A549 (cell line): ENCODE data around the gene SMIM27. TPM values are rescaled to one million over a fixed set of nuclear protein-coding genes. Genes with fewer than 3 reads are reported as not detected.
"Not testable (repeated sequence)": the region's sequence is repeated elsewhere in the genome, so short reads cannot be mapped to it uniquely, and the experiment has no call there.

Source experiments
- ATAC-seq, 2 experiments: fragments of 200-7000 bp in 1 of 2; fragments of >200 bp in 1 of 2; cut with Nextera tagmentation in 1 of 2; cut with Tn5 transposase in 1 of 2; 3 replicates each; pipeline versions ENCODE4 v1.8.0 to v1.9.1; 2018 to 2020; ENCODE audit warnings: mild to moderate bottlenecking in 1 of 2, moderate library complexity in 1 of 2
- CTCF ChIA-PET: fragments of 300-600 bp; sonication (Branson Sonifier 250); formaldehyde crosslinking; extraction: SDS; loops from one replicate; lab custom pipeline; 2021; ENCODE audit warnings: antibody characterized with exemption, inconsistent platforms; lab: Yijun Ruan, JAX
- POLR2A ChIA-PET: fragments of 350-600 bp; formaldehyde crosslinking; extraction: SDS; loops from one replicate; lab custom pipeline; 2021; ENCODE audit warnings: antibody characterized with exemption, inconsistent platforms; lab: Yijun Ruan, JAX
- DNase-seq, 2 experiments: peaks; one replicate each; pipeline versions ENCODE4 v3.0.0 to v3.0.0-alpha.2; 2011 to 2016; ENCODE audit warnings: low read depth in 1 of 2, low spot score in 1 of 2
- FAIRE-seq: peaks from 2 replicates; lab custom pipeline; 2011; peaks lifted over from hg19 to GRCh38; lab: Jason Lieb, UNC
- H3K27ac ChIP-seq, 2 experiments: fragments of >200 bp; sonication (Bioruptor Twin); formaldehyde crosslinking; 3 replicates each; pipeline ENCODE4 v1.5.1; 2016 to 2017
- H3K4me1 ChIP-seq: fragments of >200 bp; sonication (Bioruptor Twin); formaldehyde crosslinking; 3 replicates; pipeline ENCODE4 v1.6.1; 2016
- H3K4me2 ChIP-seq: fragments of >200 bp; sonication (Bioruptor Twin); formaldehyde crosslinking; 3 replicates; pipeline ENCODE4 v1.6.1; 2016
- H3K4me3 ChIP-seq: fragments of >200 bp; sonication (Bioruptor Twin); formaldehyde crosslinking; 3 replicates; pipeline ENCODE4 v1.5.1; 2016
- H3K9me3 ChIP-seq: fragments of >200 bp; sonication (Bioruptor Twin); formaldehyde crosslinking; 3 replicates; pipeline ENCODE4 v1.6.1; 2016
- BCL3 ChIP-seq: fragments of >200 bp; sonication (Bioruptor Twin); formaldehyde crosslinking; IDR thresholded peaks from 3 replicates; pipeline ENCODE4 v1.6.1; 2016
- CBX8 ChIP-seq: fragments of 200-600 bp; sonication (generic); IDR thresholded peaks from 2 replicates; pipeline ENCODE4 v1.6.1; 2016
- CHD2 ChIP-seq: fragments of 150-350 bp; IDR thresholded peaks from 2 replicates; pipeline ENCODE4 v1.6.1; 2014; ENCODE audit warnings: low read length; ENCODE audit not compliant: partially characterized antibody
- EP300 ChIP-seq, 2 experiments: fragments of >200 bp; sonication (Bioruptor Twin); formaldehyde crosslinking; IDR thresholded peaks; 2 replicates in 1 of 2; 3 replicates in 1 of 2; pipeline ENCODE4 v1.6.1; 2016 to 2017
- HMGXB4 ChIP-seq: fragments of 250-450 bp; sonication (Bioruptor Pico); IDR thresholded peaks from 2 replicates; pipeline ENCODE4 v1.5.0; 2021; ENCODE audit warnings: mild to moderate bottlenecking, moderate library complexity, borderline replicate concordance
- JUN ChIP-seq, 2 experiments: fragments of >200 bp; sonication (Bioruptor Twin); formaldehyde crosslinking; IDR thresholded peaks; 2 replicates in 1 of 2; 3 replicates in 1 of 2; pipeline ENCODE4 v1.6.1; 2016 to 2017
- KDM5A ChIP-seq: fragments of 200-600 bp; sonication (generic); IDR thresholded peaks from 2 replicates; pipeline ENCODE4 v1.6.1; 2016; ENCODE audit warnings: antibody characterized with exemption, mild to moderate bottlenecking
- MAFK ChIP-seq: fragments of 450-650 bp; IDR thresholded peaks from 2 replicates; pipeline ENCODE4 v1.6.1; 2014; ENCODE audit not compliant: partially characterized antibody
- POLR2A ChIP-seq: IDR thresholded peaks from 2 replicates; pipeline ENCODE4 v1.6.1; 2012; ENCODE audit warnings: mild to moderate bottlenecking, low read length
- RFX5 ChIP-seq: fragments of 450-650 bp; IDR thresholded peaks from 2 replicates; pipeline ENCODE4 v1.7.1; 2014; ENCODE audit warnings: antibody characterized with exemption, mild to moderate bottlenecking, moderate library complexity
- ZSCAN20 ChIP-seq: fragments of 250-450 bp; sonication (Bioruptor Pico); IDR thresholded peaks from 2 replicates; pipeline ENCODE4 v1.8.0; 2022; ENCODE audit warnings: mild to moderate bottlenecking, moderate library complexity
- WGBS: methylation state at CpG from one replicate; pipeline ENCODE4 v1.1.6; 2017; ENCODE audit errors: missing lambda C conversion rate; 5-methylcytosine and 5-hydroxymethylcytosine counted together
- polyA plus RNA-seq, 4 experiments: library from polyadenylated mRNA; depleted of rRNA in 3 of 4; stranded (reverse); fragments of >200 nt; fragmentation: RNase III in 1 of 4; extraction: RNeasy Plus Mini Kit Qiagen cat#74134 plus additional on column Dnase treatment in 1 of 4; gene quantifications; 2 replicates in 3 of 4; 3 replicates in 1 of 4; pipeline ENCODE4 v1.2.3, GENCODE V29; 2011 to 2017
- TF ChIP-seq, protein P1 (sequence below): fragments of 200-600 bp; sonication (generic); IDR thresholded peaks from 2 replicates; pipeline ENCODE4 v1.6.1; 2016; ENCODE audit warnings: antibody characterized with exemption, mild to moderate bottlenecking, moderate library complexity
- TF ChIP-seq, protein P2 (sequence below): IDR thresholded peaks from 2 replicates; pipeline ENCODE4 v1.6.1; 2012; ENCODE audit warnings: low read depth, borderline replicate concordance

SMIM27 gene
- polyA plus RNA-seq, 2 of the 4 experiments (the other 2 are of a cell fraction), result 12.4 to 21.1 TPM

DNA sequence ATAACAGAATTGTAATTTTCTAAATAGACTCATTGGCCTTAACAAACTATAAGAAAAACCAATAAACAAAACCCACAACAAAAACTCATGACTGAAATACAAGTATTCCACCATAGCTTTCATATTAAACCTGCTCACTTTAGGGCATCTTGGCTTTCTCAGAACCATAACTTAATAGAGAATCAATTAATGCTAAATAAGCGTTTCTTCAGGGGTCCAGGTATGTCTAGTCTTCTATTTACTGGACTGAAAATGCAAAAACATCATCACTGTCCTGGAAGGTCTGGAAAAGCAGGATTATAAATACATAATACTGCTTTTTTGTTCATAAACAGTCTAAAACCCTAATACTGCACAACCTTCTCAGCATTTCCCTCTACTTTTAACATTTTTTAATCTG, 6.2 kb upstream of the SMIM27 start:
- peaks cover 10% of the 10 kb centered on the region; the same call in 2 of the 3 replicates for H3K4me1 ChIP-seq
- TF ChIP-seq MAFK (peak; percentile 81), RFX5 (no peak)
- DNase-seq, result no peak
- no peaks in the 10 kb centered on the region for H3K9me3 ChIP-seq
- no peak overlapping the region for H3K4me3 ChIP-seq
- ChIA-PET CTCF (interaction anchor here (1.0 to 9.3 kb wide), 5 partner anchors 20 to 169 kb away, joined by 3 to 91 read pairs (median 5); partner anchors contain the start of gene RIGI), POLR2A (no interaction called here)
- no peak overlapping the region for H3K4me2 ChIP-seq
- no peak overlapping the region for H3K27ac ChIP-seq
- 91% methylated on average over 1 of the region's 1 CpG for WGBS
- no peak for FAIRE-seq
- no peak for ATAC-seq

GRCh38 chr9:32548213-32548612, 3.9 kb upstream of the SMIM27 start:
- DNase-seq, FAIRE-seq, H3K4me2 ChIP-seq, H3K9me3 ChIP-seq, ATAC-seq, POLR2A ChIA-PET, H3K27ac ChIP-seq, H3K4me3 ChIP-seq: not testable (repeated sequence)
- CTCF ChIA-PET, result interaction anchor here (1.6 to 9.3 kb wide), 2 partner anchors 24 to 171 kb away, joined by 5 to 91 read pairs; no protein-coding TSS in a partner anchor
- peaks cover 12% of the 10 kb centered on the region; the same call in 2 of the 3 replicates for H3K4me1 ChIP-seq
- WGBS, result 94% methylated on average over 20 of the region's 20 CpGs

GRCh38 chr9:32550150-32550561, 2.0 kb upstream of the SMIM27 start:
- 4% methylated on average over 10 of the region's 10 CpGs for WGBS
- Histone ChIP-seq H3K4me1 (peaks cover 17% of the 10 kb centered on the region), H3K4me2 (peak overlapping the region; percentile 83), H3K4me3 (peak overlapping the region; percentile 62), H3K27ac (peak overlapping the region; percentile 94 to 96), H3K9me3 (no peaks in the 10 kb centered on the region)
- ATAC-seq (no peak), DNase-seq (peak; percentile 8 to 20), FAIRE-seq (no peak)
- CTCF ChIA-PET, result interaction anchor here (0.6 to 9.3 kb wide), 11 partner anchors 11 to 418 kb away, joined by 3 to 91 read pairs (median 3); partner anchors contain the start of gene NDUFB6
- POLR2A ChIA-PET, result interaction anchor here (1.0 to 2.6 kb wide), 4 partner anchors 22 to 475 kb away, joined by 3 to 14 read pairs (median 8); partner anchors contain the start of genes ACO1, DNAJA1 and RIGI
- no peak for TF ChIP-seq ZSCAN20 (CRISPR knock-in tag)

GRCh38 chr9:32550562-32551275, 1.4 kb upstream of the SMIM27 start:
- ATAC-seq, result peak; percentile 70 to 85
- peak overlapping the region; percentile 94 to 96 for H3K27ac ChIP-seq
- POLR2A ChIA-PET, result interaction anchor here (1.0 to 2.6 kb wide), 5 partner anchors 21 to 474 kb away, joined by 3 to 14 read pairs (median 8); partner anchors contain the start of genes ACO1, DNAJA1 and RIGI
- H3K9me3 ChIP-seq, result no peaks in the 10 kb centered on the region
- no peak for FAIRE-seq
- peak; percentile 93 to 97 for DNase-seq
- TF ChIP-seq CHD2, result peak; percentile 89
- TF ChIP-seq EP300 (IDR thresholded peaks at IDR 0.05), result no peak
- peak; percentile 15 to 27; a peak in 2 of 5 replicates for TF ChIP-seq JUN (IDR thresholded peaks at IDR 0.05)
- no peak for TF ChIP-seq CBX8
- 0 out of 2 replicates have a peak, but pooled peaks have one; percentile 36 for TF ChIP-seq HMGXB4
- TF ChIP-seq, protein P1, sequence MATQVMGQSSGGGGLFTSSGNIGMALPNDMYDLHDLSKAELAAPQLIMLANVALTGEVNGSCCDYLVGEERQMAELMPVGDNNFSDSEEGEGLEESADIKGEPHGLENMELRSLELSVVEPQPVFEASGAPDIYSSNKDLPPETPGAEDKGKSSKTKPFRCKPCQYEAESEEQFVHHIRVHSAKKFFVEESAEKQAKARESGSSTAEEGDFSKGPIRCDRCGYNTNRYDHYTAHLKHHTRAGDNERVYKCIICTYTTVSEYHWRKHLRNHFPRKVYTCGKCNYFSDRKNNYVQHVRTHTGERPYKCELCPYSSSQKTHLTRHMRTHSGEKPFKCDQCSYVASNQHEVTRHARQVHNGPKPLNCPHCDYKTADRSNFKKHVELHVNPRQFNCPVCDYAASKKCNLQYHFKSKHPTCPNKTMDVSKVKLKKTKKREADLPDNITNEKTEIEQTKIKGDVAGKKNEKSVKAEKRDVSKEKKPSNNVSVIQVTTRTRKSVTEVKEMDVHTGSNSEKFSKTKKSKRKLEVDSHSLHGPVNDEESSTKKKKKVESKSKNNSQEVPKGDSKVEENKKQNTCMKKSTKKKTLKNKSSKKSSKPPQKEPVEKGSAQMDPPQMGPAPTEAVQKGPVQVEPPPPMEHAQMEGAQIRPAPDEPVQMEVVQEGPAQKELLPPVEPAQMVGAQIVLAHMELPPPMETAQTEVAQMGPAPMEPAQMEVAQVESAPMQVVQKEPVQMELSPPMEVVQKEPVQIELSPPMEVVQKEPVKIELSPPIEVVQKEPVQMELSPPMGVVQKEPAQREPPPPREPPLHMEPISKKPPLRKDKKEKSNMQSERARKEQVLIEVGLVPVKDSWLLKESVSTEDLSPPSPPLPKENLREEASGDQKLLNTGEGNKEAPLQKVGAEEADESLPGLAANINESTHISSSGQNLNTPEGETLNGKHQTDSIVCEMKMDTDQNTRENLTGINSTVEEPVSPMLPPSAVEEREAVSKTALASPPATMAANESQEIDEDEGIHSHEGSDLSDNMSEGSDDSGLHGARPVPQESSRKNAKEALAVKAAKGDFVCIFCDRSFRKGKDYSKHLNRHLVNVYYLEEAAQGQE, result peak; percentile 88
- TF ChIP-seq BCL3, result 0 out of 3 replicates have a peak, but pooled peaks have one; percentile 31
- TF ChIP-seq, protein P2, sequence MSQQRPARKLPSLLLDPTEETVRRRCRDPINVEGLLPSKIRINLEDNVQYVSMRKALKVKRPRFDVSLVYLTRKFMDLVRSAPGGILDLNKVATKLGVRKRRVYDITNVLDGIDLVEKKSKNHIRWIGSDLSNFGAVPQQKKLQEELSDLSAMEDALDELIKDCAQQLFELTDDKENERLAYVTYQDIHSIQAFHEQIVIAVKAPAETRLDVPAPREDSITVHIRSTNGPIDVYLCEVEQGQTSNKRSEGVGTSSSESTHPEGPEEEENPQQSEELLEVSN, result 0 out of 2 replicates have a peak, but pooled peaks have one; percentile 34
- TF ChIP-seq POLR2A, result no peak; the same call in 1 of the 2 replicates
- no peak for TF ChIP-seq KDM5A
- peak overlapping the region; percentile 83 for H3K4me2 ChIP-seq
- 7% methylated on average over 29 of the region's 75 CpGs for WGBS
- CTCF ChIA-PET, result interaction anchor here (0.6 to 9.3 kb wide), 10 partner anchors 12 to 418 kb away, joined by 3 to 91 read pairs (median 5); partner anchors contain the start of gene NDUFB6
- peaks cover 17% of the 10 kb centered on the region for H3K4me1 ChIP-seq
- H3K4me3 ChIP-seq, result peak overlapping the region; percentile 62
